ENCODE data around the gene GFOD2. TPM values are rescaled to one million over a fixed set of nuclear protein-coding genes. Genes with fewer than 3 reads are reported as not detected.

The GFOD2 gene
- total and polyA plus RNA-seq, 2 of the 8 experiments (the other 6 are each of a cell fraction or from before 2014, with no cell fraction given) = 21.4 to 33.2 TPM

DNA sequence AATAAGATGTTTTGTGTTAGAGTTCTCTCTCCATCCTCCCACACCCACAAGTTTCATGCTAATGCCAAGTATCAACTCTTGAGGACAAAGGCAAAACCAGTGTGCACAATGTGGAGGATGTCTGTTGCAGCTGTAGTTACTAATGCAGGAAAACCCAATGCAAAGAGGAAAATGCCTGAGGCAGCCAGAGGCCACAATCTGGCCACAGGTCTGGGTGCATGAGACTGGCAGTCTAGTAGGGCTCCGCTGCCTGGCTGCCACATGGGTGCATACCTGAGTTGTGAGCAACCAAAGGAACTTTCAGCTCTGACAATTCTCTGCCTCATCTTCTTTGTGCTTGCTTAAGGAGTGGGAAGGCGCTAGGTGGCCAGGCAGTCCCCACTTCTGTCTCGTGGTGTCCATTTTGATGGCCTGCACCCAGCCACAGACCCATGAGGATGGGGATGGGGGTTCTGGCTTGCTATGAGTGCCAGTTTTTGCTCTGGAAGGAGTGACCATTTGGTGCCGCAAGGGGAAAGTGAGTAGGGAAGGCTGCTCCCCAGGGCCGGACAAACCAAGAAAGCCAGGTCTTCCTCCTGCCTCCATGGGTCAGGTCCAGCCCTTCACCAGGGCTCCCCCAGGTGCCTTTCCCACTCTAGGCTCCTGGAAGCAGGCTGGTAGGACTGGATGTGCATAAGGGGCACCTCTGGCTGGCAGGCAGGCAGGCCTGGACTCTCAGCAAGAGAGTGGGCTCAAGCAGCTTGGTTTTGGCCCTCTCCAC lies 4.2 kb upstream of the GFOD2 start:
- Histone ChIP-seq H3K9me3 (ENCODE audit: insufficient read depth in 2 of 2, low read depth in 1 of 2, low read length in 1 of 2) (no peaks in the 10 kb centered on the region), H4K20me1 (replicated peaks in 1 of 2; ENCODE audit: control insufficient read depth in 1 of 2, insufficient read depth in 2 of 2, low read length in 2 of 2) (no peaks in the 10 kb centered on the region), H3K4me3 (ENCODE audit: extremely low read depth in 1 of 4, insufficient read depth in 2 of 4, low read depth in 3 of 4, low read length in 4 of 4) (no peak overlapping the region), H3K27me3 (replicated peaks in 1 of 4; ENCODE audit: control insufficient read depth in 3 of 4, extremely low read depth in 1 of 4, insufficient read depth in 3 of 4, low read length in 3 of 4) (no peaks in the 10 kb centered on the region; a peak in 1 of 7 replicates), H4K8ac (ENCODE audit: extremely low read depth, insufficient read depth, low read length) (no peak overlapping the region; the same call in 1 of the 2 replicates), H2BK12ac (ENCODE audit: low read depth, low read length) (no peak overlapping the region), H3K9ac (replicated peaks in 1 of 4; ENCODE audit: extremely low read depth in 1 of 4, low read depth in 3 of 4, low read length in 3 of 4) (no peak overlapping the region), H3K79me1 (ENCODE audit: low read depth, low read length) (no peaks in the 10 kb centered on the region; the same call in 1 of the 2 replicates), H3K23ac (ENCODE audit: insufficient read length) (no peak overlapping the region), H2BK5ac (ENCODE audit: low read depth, low read length) (no peak overlapping the region), H3K27ac (ENCODE audit: low read depth, low read length) (no peak overlapping the region), H4K5ac (ENCODE audit: insufficient read length, low read depth, low read length) (no peak overlapping the region), H3K23me2 (ENCODE audit: low read depth, low read length) (peaks cover 14% of the 10 kb centered on the region), H3K36me3 (ENCODE audit: control insufficient read depth in 2 of 4, insufficient read depth in 4 of 4, low read length in 3 of 4) (peaks cover 0 to 10% (median 4%) of the 10 kb centered on the region in 4 experiments; a peak in 3 of 8 replicates), H3K4ac (replicated peaks; ENCODE audit: insufficient read length, low read depth, low read length) (no peak overlapping the region), H2BK15ac (ENCODE audit: low read length) (no peak overlapping the region), H3K4me2 (ENCODE audit: insufficient read depth in 1 of 2, low read depth in 2 of 2, low read length in 2 of 2) (no peak overlapping the region), H3K14ac (ENCODE audit: insufficient read length) (no peak overlapping the region), H4K91ac (replicated peaks; ENCODE audit: insufficient read length, low read length) (no peak overlapping the region), H2AK5ac (ENCODE audit: low read depth, low read length) (no peak overlapping the region), H2BK20ac (ENCODE audit: low read length) (no peak overlapping the region), H2AFZ (ENCODE audit: low read length) (no peak overlapping the region), H3K4me1 (replicated peaks in 1 of 4; ENCODE audit: control insufficient read depth in 3 of 4, insufficient read depth in 4 of 4, low read length in 3 of 4) (peaks cover 0 to 7% (median 5%) of the 10 kb centered on the region in 4 experiments; a peak in 3 of 7 replicates), H2BK120ac (replicated peaks; ENCODE audit: low read depth, low read length) (no peak overlapping the region), H3K18ac (ENCODE audit: extremely low read depth, low read length) (no peak overlapping the region), H3K56ac (replicated peaks; ENCODE audit: insufficient read length, low read depth, low read length) (no peak overlapping the region), H3K79me2 (ENCODE audit: control insufficient read depth in 1 of 2, insufficient read depth in 2 of 2, low read length in 2 of 2) (peaks cover 1 to 5% of the 10 kb centered on the region in 2 experiments; a peak in 3 of 4 replicates)
- FAIRE-seq (no peak), DNase-seq (ENCODE audit: low read depth in 1 of 2, low spot score in 2 of 2) (no peak)
- ChIA-PET POLR2A (ENCODE audit: partially characterized antibody) (no interaction called here), CTCF (ENCODE audit: partially characterized antibody) (interaction anchor here (0.6 to 1.9 kb wide), 5 partner anchors 44 to 1051 kb away, joined by 3 to 7 read pairs (median 4); no protein-coding TSS in a partner anchor)
- WGBS, 2 experiments (ENCODE audit: extremely low coverage in 1 of 2, insufficient coverage in 1 of 2, insufficient read length in 1 of 2, insufficient replicate concordance in 2 of 2, low coverage in 1 of 2, low lambda C conversion rate in 2 of 2, missing lambda C conversion rate in 1 of 2) = 90% methylated on average over 5 of the region's 5 CpGs; no CpG with 5 or more reads in 1 of the 2 experiments
- TF ChIP-seq SP1 (IDR thresholded peaks at IDR 0.05; ENCODE audit: low read depth, low read length) (no peak), SP2 (IDR thresholded peaks at IDR 0.05; ENCODE audit: low read length) (no peak), SAP30 (IDR thresholded peaks at IDR 0.05; ENCODE audit: insufficient read depth, insufficient replicate concordance, low read length) (no peak)

Data from H1 (cell line).